Kidney epithelial cell (primary cell): ENCODE measurements around the gene IRAK1BP1. TPM values are rescaled to one million over a fixed set of nuclear protein-coding genes. Genes with fewer than 3 reads are reported as not detected.

Experiments used
- DNase-seq: peaks from one replicate; pipeline ENCODE4 v3.0.0-alpha.2; 2010; ENCODE audit warnings: low read depth
- H3K27me3 ChIP-seq: 2 replicates; pipeline ENCODE4 v1.6.0; 2011; ENCODE audit warnings: low read length; ENCODE audit not compliant: control insufficient read depth, insufficient read depth
- H3K36me3 ChIP-seq: 2 replicates; pipeline ENCODE4 v1.5.1; 2011; ENCODE audit warnings: low read length; ENCODE audit not compliant: control insufficient read depth, insufficient read depth
- H3K4me3 ChIP-seq: 2 replicates; pipeline ENCODE4 v1.5.1; 2011; ENCODE audit warnings: low read depth, mild to moderate bottlenecking, control low read depth, low read length
- CTCF ChIP-seq: IDR thresholded peaks from 2 replicates; pipeline ENCODE4 v1.5.1; 2011; ENCODE audit warnings: mild to moderate bottlenecking, moderate library complexity, low read length, control low read depth, inconsistent platforms; ENCODE audit not compliant: insufficient read depth, poor library complexity, severe bottlenecking
- total RNA-seq: library from RNA; depleted of rRNA; stranded (reverse); fragments of >200 nt; gene quantifications from 2 replicates; pipeline ENCODE4 v1.2.3, GENCODE V29; 2015

Gene IRAK1BP1
- total RNA-seq, result 2.6 and 4.5 TPM in 2 replicates

GRCh38 chr6:78867370-78868040 lies at the start of gene IRAK1BP1:
Gene IRAK1BP1, plus strand, starts transcription at chr6:78867551. Its CDS starts 26 bp downstream, at chr6:78867577.
- H3K4me3 ChIP-seq, result peak within 1 kb of the TSS; percentile 84
- H3K27me3 ChIP-seq, result no peaks in the 10 kb centered on the region
- no peak for TF ChIP-seq CTCF
- H3K36me3 ChIP-seq, result no peaks in the 10 kb centered on the region
- DNase-seq, result peak; percentile 51

GRCh38 chr6:78824045-78824444 lies 43.3 kb upstream of the IRAK1BP1 start:
- H3K27me3 ChIP-seq, result no peaks in the 10 kb centered on the region
- H3K4me3 ChIP-seq, result no peak overlapping the region
- DNase-seq, result no peak
- H3K36me3 ChIP-seq, result no peaks in the 10 kb centered on the region
- TF ChIP-seq CTCF, result no peak

GRCh38 chr6:78829407-78829806 lies 37.9 kb upstream of the IRAK1BP1 start:
- TF ChIP-seq CTCF, result no peak
- DNase-seq, result no peak
- Histone ChIP-seq H3K27me3 (no peaks in the 10 kb centered on the region), H3K36me3 (no peaks in the 10 kb centered on the region), H3K4me3 (no peak overlapping the region)

GRCh38 chr6:78830805-78831204 lies 36.5 kb upstream of the IRAK1BP1 start:
- TF ChIP-seq CTCF, result no peak
- Histone ChIP-seq H3K4me3 (no peak overlapping the region), H3K36me3 (no peaks in the 10 kb centered on the region)

GRCh38 chr6:78831492-78831891 lies 35.9 kb upstream of the IRAK1BP1 start:
- H3K36me3 ChIP-seq, result no peaks in the 10 kb centered on the region
- DNase-seq, result no peak
- no peaks in the 10 kb centered on the region for H3K27me3 ChIP-seq
- TF ChIP-seq CTCF, result no peak
- H3K4me3 ChIP-seq, result no peak overlapping the region

More at GRCh38 chr6:78830805-78831204, 36.5 kb upstream of the IRAK1BP1 start:
- DNase-seq, result no peak
- no peaks in the 10 kb centered on the region for H3K27me3 ChIP-seq
